K562 (cell line): Measurements from ENCODE around the gene TARM1. TPM values are rescaled to one million over a fixed set of nuclear protein-coding genes. Genes with fewer than 3 reads are reported as not detected.

ENCODE experiments used
- ATAC-seq: fragments of 200-7000 bp; cut with Tn5 transposase; 3 replicates; pipeline ENCODE4 v1.9.1; 2020; ENCODE audit warnings: moderate library complexity
- BruUV-seq: library from RNA; stranded (reverse); fragments of 400-500 nt; replicated peaks from 2 replicates; lab custom pipeline; 2021; lab: Mats Ljungman, UMichigan
- CTCF ChIA-PET: fragments of 300-600 bp; formaldehyde crosslinking; extraction: SDS; loops from one replicate; lab custom pipeline; 2021; ENCODE audit warnings: low intra/inter-chr PET ratio; lab: Yijun Ruan, JAX
- POLR2A ChIA-PET: fragments of 300-600, 350-650 bp; sonication (Branson Sonifier 250); formaldehyde crosslinking; extraction: SDS; loops from one replicate; lab custom pipeline; 2021; ENCODE audit warnings: antibody characterized with exemption, inconsistent platforms; lab: Yijun Ruan, JAX
- DNase-seq, 4 experiments: peaks; one replicate each; pipeline versions ENCODE4 v3.0.0 to v3.0.0-alpha.2; 2011 to 2018; ENCODE audit warnings: low spot score in 3 of 4, mixed read lengths in 3 of 4; ENCODE audit errors: extremely low read depth in 1 of 4
- FAIRE-seq: peaks from 2 replicates; lab custom pipeline; 2011; peaks lifted over from hg19 to GRCh38; lab: Jason Lieb, UNC
- H2AFZ ChIP-seq: 2 replicates; pipeline ENCODE4 v1.6.0; 2011; ENCODE audit warnings: low read depth, low read length, control low read depth, inconsistent platforms
- H3K27ac ChIP-seq: fragments of 200-600 bp; 3 replicates; pipeline ENCODE4 v1.8.0; 2011; ENCODE audit warnings: low read depth, mild to moderate bottlenecking, control low read depth, inconsistent platforms, low read length, moderate library complexity, mixed read lengths; ENCODE audit errors: extremely low read depth
- H3K27me3 ChIP-seq, 2 experiments: fragments of 300-600 bp in 1 of 2; 2 replicates in 1 of 2; 3 replicates in 1 of 2; pipeline versions ENCODE4 v1.6.0 to v1.8.0; 2011; ENCODE audit warnings: inconsistent platforms in 2 of 2, low read length in 2 of 2, mild to moderate bottlenecking in 1 of 2, mixed read lengths in 1 of 2, moderate library complexity in 1 of 2; ENCODE audit not compliant: control insufficient read depth in 2 of 2, insufficient read depth in 2 of 2
- H3K36me3 ChIP-seq: fragments of 300-600 bp; 3 replicates; pipeline ENCODE4 v1.8.0; 2011; ENCODE audit warnings: mild to moderate bottlenecking, low read length, inconsistent platforms; ENCODE audit not compliant: control insufficient read depth, insufficient read depth
- H3K4me1 ChIP-seq, 2 experiments: fragments of 200-600 bp in 1 of 2; replicated peaks in 1 of 2; 2 replicates in 1 of 2; 3 replicates in 1 of 2; pipeline versions ENCODE4 v1.5.1 to v1.8.0; 2011; ENCODE audit warnings: inconsistent platforms in 2 of 2, low read length in 2 of 2, mild to moderate bottlenecking in 1 of 2, mixed read lengths in 1 of 2, moderate library complexity in 1 of 2; ENCODE audit not compliant: control insufficient read depth in 2 of 2, insufficient read depth in 2 of 2
- H3K4me2 ChIP-seq: 2 replicates; pipeline ENCODE4 v1.6.1; 2011; ENCODE audit warnings: low read length, control low read depth, inconsistent platforms, mixed read lengths; ENCODE audit not compliant: insufficient read depth
- H3K4me3 ChIP-seq: fragments of 200-600 bp; sonication (generic), shearing (Covaris generic); 2 replicates; pipeline ENCODE4 v1.5.1; 2016; ENCODE audit warnings: control low read depth, inconsistent platforms
- H3K79me2 ChIP-seq: fragments of 200-600 bp; 3 replicates; pipeline ENCODE4 v1.8.0; 2011; ENCODE audit warnings: low read length, inconsistent platforms; ENCODE audit not compliant: control insufficient read depth, insufficient read depth
- H3K9ac ChIP-seq, 2 experiments: 2 replicates each; pipeline versions ENCODE4 v1.6.0 to v1.6.1; 2011; ENCODE audit warnings: low read depth in 2 of 2, low read length in 2 of 2, control low read depth in 1 of 2, inconsistent platforms in 1 of 2, mild to moderate bottlenecking in 1 of 2, mixed read lengths in 1 of 2; ENCODE audit not compliant: insufficient read depth in 1 of 2
- H3K9me1 ChIP-seq: one replicate; pipeline ENCODE4 v1.6.0; 2011; ENCODE audit warnings: inconsistent platforms, mild to moderate bottlenecking, low read length, moderate library complexity; ENCODE audit not compliant: control insufficient read depth, insufficient read depth
- H3K9me3 ChIP-seq: replicated peaks from 2 replicates; pipeline ENCODE4 v1.5.1; 2011; ENCODE audit warnings: low read depth, low read length, inconsistent platforms; ENCODE audit not compliant: control insufficient read depth, insufficient read depth
- H4K20me1 ChIP-seq: replicated peaks from 2 replicates; pipeline ENCODE4 v1.6.1; 2011; ENCODE audit warnings: low read length, inconsistent platforms, mixed read lengths; ENCODE audit not compliant: control insufficient read depth, insufficient read depth
- MEF2D ChIP-seq: conservative IDR thresholded peaks from 2 replicates; pipeline ENCODE4 v1.6.1; 2016; ENCODE audit warnings: low read depth, missing genetic modification characterization, missing compliant biosample characterization
- MYC ChIP-seq, 2 experiments: fragments of 250-450 bp in 1 of 2; sonication (Bioruptor Pico) in 1 of 2; IDR thresholded peaks; 2 replicates each; pipeline versions ENCODE4 v1.5.1 to v1.6.1; 2012 to 2021; ENCODE audit warnings: low read depth in 2 of 2, borderline replicate concordance in 1 of 2, improper control_type of control experiment in 1 of 2, low read length in 1 of 2, mild to moderate bottlenecking in 1 of 2, moderate library complexity in 1 of 2
- POLR2G ChIP-seq: fragments of 200-400 bp; formaldehyde crosslinking; IDR thresholded peaks from 2 replicates; pipeline ENCODE4 v1.6.1; 2017; ENCODE audit warnings: low read depth, mild to moderate bottlenecking, antibody characterized with exemption, low read length, moderate library complexity
- RBFOX2 ChIP-seq: fragments of 200-400 bp; formaldehyde crosslinking; IDR thresholded peaks from 2 replicates; pipeline ENCODE4 v1.6.1; 2017; ENCODE audit warnings: low read depth, mild to moderate bottlenecking, low read length, moderate library complexity
- SMAD2 ChIP-seq: fragments of 150-350 bp; IDR thresholded peaks from 2 replicates; pipeline ENCODE4 v1.6.1; 2014; ENCODE audit warnings: low read depth, mild to moderate bottlenecking, low read length
- ZNF282 ChIP-seq: sonication (generic); formaldehyde crosslinking; IDR thresholded peaks from 2 replicates; pipeline ENCODE4 v1.8.1; 2023; ENCODE audit warnings: missing genetic modification reagents
- ZNF316 ChIP-seq: fragments of 450-650 bp; IDR thresholded peaks from 2 replicates; pipeline ENCODE4 v1.6.1; 2016
- ZNF41 ChIP-seq: fragments of 250-450 bp; sonication (Bioruptor Pico); conservative IDR thresholded peaks from 2 replicates; pipeline ENCODE4 v1.4.0; 2020; ENCODE audit warnings: mild to moderate bottlenecking
- WGBS: fragments of 100-300 bp; shearing (Covaris generic); methylation state at CpG from one replicate; pipeline ENCODE4 v1.1.6; 2016; ENCODE audit warnings: low coverage, mixed read lengths; ENCODE audit not compliant: insufficient coverage; ENCODE audit errors: missing lambda C conversion rate; 5-methylcytosine and 5-hydroxymethylcytosine counted together
- in situ Hi-C: fragments of 300-500 bp; cut with MboI; formaldehyde crosslinking; loops from 4 replicates; pipeline ENCODE4 v1.15.0; 2018; ENCODE audit warnings: inconsistent platforms, mixed read lengths
- intact Hi-C: fragments of 100-400 bp; cut with micrococcal nuclease; formaldehyde crosslinking; loops from 2 replicates; pipeline ENCODE4 v1.14.2; 2022
- polyA plus RNA-seq, 8 experiments: library from polyadenylated mRNA; depleted of rRNA in 4 of 8; stranded (reverse) in 5 of 8; unstranded in 3 of 8; fragments of >200 nt; fragmentation: Nextera tagmentation in 2 of 8; fragmentation: Illumina TruSeq in 1 of 8; extraction: Ambion mirVana in 2 of 8; extraction: Trizol in 1 of 8; gene quantifications; 2 replicates each; pipeline versions ENCODE4 v1.2.1 to v1.2.3, GENCODE V29; 2011 to 2014; ENCODE audit warnings: inconsistent platforms in 1 of 8, missing spikeins in 1 of 8
- total RNA-seq, 7 experiments: library from RNA; depleted of rRNA in 6 of 7; stranded (reverse); fragments of >200 nt in 6 of 7; fragmentation: Illumina TruSeq in 2 of 7; extraction: Trizol in 2 of 7; gene quantifications; 2 replicates each; pipeline versions ENCODE4 v1.2.1 to v1.2.3, GENCODE V29; 2011 to 2021; ENCODE audit warnings: low replicate concordance in 1 of 7
- TF ChIP-seq, protein P1 (sequence below): IDR thresholded peaks from 2 replicates; pipeline ENCODE4 v1.6.1; 2011; ENCODE audit not compliant: insufficient read length; ENCODE audit errors: extremely low read depth
- TF ChIP-seq, protein P2 (sequence below): sonication (generic); formaldehyde crosslinking; IDR thresholded peaks from 2 replicates; pipeline ENCODE4 v1.8.1; 2023; ENCODE audit warnings: mild to moderate bottlenecking, missing genetic modification reagents, moderate library complexity
- TF ChIP-seq, protein P3 (sequence below): fragments of 450-650 bp; IDR thresholded peaks from 2 replicates; pipeline ENCODE4 v1.6.1; 2016

TARM1 gene
- total and polyA plus RNA-seq, 9 of the 15 experiments (the other 6 are each of a cell fraction or from before 2014, with no cell fraction given) = not detected

DNA sequence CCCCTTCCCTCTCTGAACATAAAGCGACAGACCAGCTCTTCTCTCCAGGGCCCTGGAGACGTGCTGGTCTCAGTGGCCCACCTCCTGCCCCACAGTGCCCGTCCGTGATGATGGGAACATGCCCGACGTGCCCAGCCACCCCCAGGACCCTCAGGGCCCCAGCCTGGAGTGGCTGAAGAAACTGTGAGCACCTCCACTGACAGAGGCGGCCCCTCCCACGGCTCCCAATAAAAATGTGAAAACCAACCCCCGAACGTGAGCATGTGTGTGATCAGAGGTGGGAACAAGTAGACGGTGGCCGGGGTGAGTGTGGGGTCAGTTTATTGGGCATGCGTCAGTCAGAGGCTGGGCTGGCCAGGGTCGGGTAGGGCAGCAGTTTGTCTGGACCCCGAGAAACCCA, 25.6 kb upstream of the TARM1 start:
- ChIA-PET CTCF (no interaction called here), POLR2A (interaction anchor here (1.1 kb wide), 1 partner anchor 8 kb away, joined by 7 read pairs; the partner anchor contains the start of genes PRPF31 and TFPT)
- FAIRE-seq (no peak), ATAC-seq (no peak), DNase-seq (peak in 1 of 4 experiments; percentile 4)
- TF ChIP-seq, protein P1, sequence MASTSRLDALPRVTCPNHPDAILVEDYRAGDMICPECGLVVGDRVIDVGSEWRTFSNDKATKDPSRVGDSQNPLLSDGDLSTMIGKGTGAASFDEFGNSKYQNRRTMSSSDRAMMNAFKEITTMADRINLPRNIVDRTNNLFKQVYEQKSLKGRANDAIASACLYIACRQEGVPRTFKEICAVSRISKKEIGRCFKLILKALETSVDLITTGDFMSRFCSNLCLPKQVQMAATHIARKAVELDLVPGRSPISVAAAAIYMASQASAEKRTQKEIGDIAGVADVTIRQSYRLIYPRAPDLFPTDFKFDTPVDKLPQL = no peak
- no peak for TF ChIP-seq ZNF282 (CRISPR knock-in tag)
- no peak for TF ChIP-seq SMAD2
- TF ChIP-seq ZNF316 = no peak
- no peak for TF ChIP-seq ZNF41 (CRISPR knock-in tag)
- TF ChIP-seq, protein P2, sequence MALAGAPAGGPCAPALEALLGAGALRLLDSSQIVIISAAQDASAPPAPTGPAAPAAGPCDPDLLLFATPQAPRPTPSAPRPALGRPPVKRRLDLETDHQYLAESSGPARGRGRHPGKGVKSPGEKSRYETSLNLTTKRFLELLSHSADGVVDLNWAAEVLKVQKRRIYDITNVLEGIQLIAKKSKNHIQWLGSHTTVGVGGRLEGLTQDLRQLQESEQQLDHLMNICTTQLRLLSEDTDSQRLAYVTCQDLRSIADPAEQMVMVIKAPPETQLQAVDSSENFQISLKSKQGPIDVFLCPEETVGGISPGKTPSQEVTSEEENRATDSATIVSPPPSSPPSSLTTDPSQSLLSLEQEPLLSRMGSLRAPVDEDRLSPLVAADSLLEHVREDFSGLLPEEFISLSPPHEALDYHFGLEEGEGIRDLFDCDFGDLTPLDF (CRISPR knock-in tag) = no peak
- TF ChIP-seq MYC (IDR thresholded peaks at IDR 0.05; ENCODE audit: low read depth, low read length) = no peak
- TF ChIP-seq MYC (CRISPR knock-in tag; IDR thresholded peaks at IDR 0.05; ENCODE audit: borderline replicate concordance, low read depth) = no peak
- TF ChIP-seq, protein P3, sequence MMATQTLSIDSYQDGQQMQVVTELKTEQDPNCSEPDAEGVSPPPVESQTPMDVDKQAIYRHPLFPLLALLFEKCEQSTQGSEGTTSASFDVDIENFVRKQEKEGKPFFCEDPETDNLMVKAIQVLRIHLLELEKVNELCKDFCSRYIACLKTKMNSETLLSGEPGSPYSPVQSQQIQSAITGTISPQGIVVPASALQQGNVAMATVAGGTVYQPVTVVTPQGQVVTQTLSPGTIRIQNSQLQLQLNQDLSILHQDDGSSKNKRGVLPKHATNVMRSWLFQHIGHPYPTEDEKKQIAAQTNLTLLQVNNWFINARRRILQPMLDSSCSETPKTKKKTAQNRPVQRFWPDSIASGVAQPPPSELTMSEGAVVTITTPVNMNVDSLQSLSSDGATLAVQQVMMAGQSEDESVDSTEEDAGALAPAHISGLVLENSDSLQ = no peak
- no peak for TF ChIP-seq MEF2D (tag)
- TF ChIP-seq POLR2G = peak; percentile 34; the same call in 1 of the 2 replicates
- TF ChIP-seq RBFOX2 = peak; percentile 45; the same call in 1 of the 2 replicates
- intact Hi-C loops = no loop called here
- H3K36me3 ChIP-seq = peaks cover 69% of the 10 kb centered on the region; the same call in 2 of the 3 replicates
- peaks cover 3% of the 10 kb centered on the region; the same call in 1 of the 2 replicates for H4K20me1 ChIP-seq
- no peaks in the 10 kb centered on the region for H3K9me1 ChIP-seq
- peaks cover 24% of the 10 kb centered on the region for H3K79me2 ChIP-seq
- in situ Hi-C loops = no loop called here
- H3K27ac ChIP-seq = no peak overlapping the region
- no peak overlapping the region for H3K4me3 ChIP-seq
- H2AFZ ChIP-seq = no peak overlapping the region
- H3K4me1 ChIP-seq = peaks cover 0 to 27% of the 10 kb centered on the region in 2 experiments; a peak in 3 of 5 replicates
- no TSS peak for BruUV-seq
- H3K9me3 ChIP-seq = no peaks in the 10 kb centered on the region
- H3K9ac ChIP-seq = peak overlapping the region in 1 of 2 experiments; percentile 35; a peak in 1 of 4 replicates
- H3K4me2 ChIP-seq = no peak overlapping the region
- WGBS = 90% methylated on average over 13 of the region's 15 CpGs
- H3K27me3 ChIP-seq = no peaks in the 10 kb centered on the region
